ENCODE measurements around the gene UBAP1.

GRCh38 chr9:34179213-34180136 lies 632 bp downstream of the UBAP1 start:
- no peak for TF ChIP-seq EZH2 (IDR thresholded peaks at IDR 0.05; ENCODE audit: borderline replicate concordance, insufficient read depth, low read depth, low read length, poor library complexity, severe bottlenecking)
- no peak for TF ChIP-seq CTCF (IDR thresholded peaks at IDR 0.05)

Measured in B cell (primary cell).